HEK293T (cell line): ENCODE measurements around the gene GALK1.
"Not testable (repeated sequence)": the region's sequence is repeated elsewhere in the genome, so short reads cannot be mapped to it uniquely, and the experiment has no call there.

Source experiments
- CTCF ChIA-PET: fragments of 350-600 bp; formaldehyde crosslinking; extraction: SDS; loops from one replicate; lab custom pipeline; 2021; ENCODE audit warnings: antibody characterized with exemption, inconsistent platforms; lab: Yijun Ruan, JAX
- POLR2A ChIA-PET: fragments of 350-600 bp; formaldehyde crosslinking; extraction: SDS; loops from one replicate; lab custom pipeline; 2020; ENCODE audit warnings: antibody characterized with exemption, inconsistent platforms; lab: Yijun Ruan, JAX
- DNase-seq: peaks from one replicate; pipeline ENCODE4 v3.0.0; 2012; ENCODE audit warnings: mixed read lengths; ENCODE audit errors: extremely low spot score
- ARNT ChIP-seq: fragments of 450-650 bp; IDR thresholded peaks from 2 replicates; pipeline ENCODE4 v1.6.1; 2017; ENCODE audit warnings: mild to moderate bottlenecking
- BHLHE40 ChIP-seq: fragments of 450-650 bp; IDR thresholded peaks from 2 replicates; pipeline ENCODE4 v1.6.1; 2016; ENCODE audit warnings: mild to moderate bottlenecking, moderate library complexity, borderline replicate concordance
- CTBP1 ChIP-seq: fragments of 450-650 bp; IDR thresholded peaks from 2 replicates; pipeline ENCODE4 v1.6.1; 2016; ENCODE audit warnings: borderline replicate concordance
- ELF4 ChIP-seq: fragments of 450-650 bp; IDR thresholded peaks from 2 replicates; pipeline ENCODE4 v1.6.1; 2017; ENCODE audit warnings: antibody characterized with exemption
- FOXA1 ChIP-seq: fragments of 450-650 bp; IDR thresholded peaks from 2 replicates; pipeline ENCODE4 v1.6.1; 2016; ENCODE audit warnings: mild to moderate bottlenecking
- FOXK2 ChIP-seq: fragments of 450-650 bp; IDR thresholded peaks from 2 replicates; pipeline ENCODE4 v1.6.1; 2016; ENCODE audit warnings: mild to moderate bottlenecking
- FOXM1 ChIP-seq: fragments of 450-650 bp; IDR thresholded peaks from 2 replicates; pipeline ENCODE4 v1.6.1; 2017; ENCODE audit warnings: mild to moderate bottlenecking, borderline replicate concordance
- HDGF ChIP-seq: fragments of 450-650 bp; IDR thresholded peaks from 2 replicates; pipeline ENCODE4 v1.6.1; 2017; ENCODE audit warnings: antibody characterized with exemption, borderline replicate concordance
- L3MBTL2 ChIP-seq: fragments of 450-650 bp; conservative IDR thresholded peaks from 2 replicates; pipeline ENCODE4 v1.6.1; 2016; ENCODE audit warnings: mild to moderate bottlenecking
- LEF1 ChIP-seq: fragments of 450-650 bp; IDR thresholded peaks from 2 replicates; pipeline ENCODE4 v1.6.1; 2017; ENCODE audit warnings: mild to moderate bottlenecking, borderline replicate concordance
- NFRKB ChIP-seq: fragments of 450-650 bp; IDR thresholded peaks from 2 replicates; pipeline ENCODE4 v1.6.1; 2016; ENCODE audit warnings: mild to moderate bottlenecking, moderate library complexity
- PKNOX1 ChIP-seq: fragments of 450-650 bp; IDR thresholded peaks from 2 replicates; pipeline ENCODE4 v1.6.1; 2016
- SP1 ChIP-seq: fragments of 450-650 bp; IDR thresholded peaks from 2 replicates; pipeline ENCODE4 v1.6.1; 2017
- SUZ12 ChIP-seq: fragments of 450-650 bp; IDR thresholded peaks from 2 replicates; pipeline ENCODE4 v1.6.1; 2016; ENCODE audit warnings: mild to moderate bottlenecking
- TARDBP ChIP-seq: fragments of 450-650 bp; IDR thresholded peaks from 2 replicates; pipeline ENCODE4 v1.6.1; 2016
- ZNF384 ChIP-seq: fragments of 450-650 bp; IDR thresholded peaks from 2 replicates; pipeline ENCODE4 v1.6.1; 2016

The GALK1 gene

DNA sequence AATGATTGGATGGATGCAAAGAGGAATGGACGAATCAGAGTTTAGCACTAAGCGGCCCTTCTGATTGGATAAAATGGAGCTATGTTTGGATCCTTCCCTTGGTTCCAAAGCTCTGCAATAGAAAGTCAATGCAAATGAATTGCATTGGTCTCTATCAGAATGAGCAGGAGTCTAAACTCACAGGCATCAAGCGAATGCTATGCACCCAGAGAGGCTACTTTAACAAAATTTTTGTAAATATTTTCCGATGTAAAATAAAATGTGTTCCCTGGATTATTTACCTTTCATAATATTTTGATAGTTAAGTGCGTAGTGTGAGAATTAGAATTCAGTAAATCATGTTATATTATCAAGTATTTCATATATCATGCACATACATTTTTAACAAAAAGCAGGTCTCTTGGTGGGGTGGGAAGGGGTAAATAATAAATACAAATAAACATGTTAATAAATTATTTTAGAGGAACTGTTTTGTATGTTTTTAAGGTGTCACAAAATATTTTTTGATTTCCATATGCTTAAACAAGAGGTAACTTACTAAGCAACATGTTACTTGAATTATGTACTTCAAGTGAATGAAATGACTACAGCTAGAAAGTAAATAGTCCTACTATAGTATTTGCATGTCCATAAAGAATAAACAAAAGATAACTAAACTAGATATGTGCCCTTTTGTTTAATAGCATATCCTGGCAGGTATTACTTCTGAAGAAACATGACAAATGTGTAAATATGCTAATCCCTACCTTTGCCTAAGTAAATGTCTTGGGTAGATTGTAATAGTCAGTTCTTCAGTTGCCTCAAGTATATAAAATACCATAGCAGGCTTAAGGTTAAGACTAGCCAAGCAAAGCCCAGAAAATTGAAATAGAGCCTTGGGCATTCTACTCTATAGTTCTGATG is 15.2 kb upstream of the GALK1 start:
- DNase-seq, result no peak
- ChIA-PET CTCF (interaction anchor here (0.6 to 1.9 kb wide), 4 partner anchors 15 to 125 kb away, joined by 3 to 7 read pairs (median 4); partner anchors contain the start of gene GALK1), POLR2A (interaction anchor here (0.5 to 8.1 kb wide), 93 partner anchors 10 to 769 kb away, joined by 3 to 206 read pairs (median 4); partner anchors contain the start of genes FOXJ1, GALK1, MIF4GD and NUP85)
- no peak for TF ChIP-seq NFRKB
- TF ChIP-seq TARDBP, result no peak
- TF ChIP-seq BHLHE40, result no peak
- no peak for TF ChIP-seq FOXM1
- TF ChIP-seq FOXK2, result no peak
- TF ChIP-seq HDGF, result no peak
- TF ChIP-seq ELF4, result no peak
- no peak for TF ChIP-seq L3MBTL2

DNA sequence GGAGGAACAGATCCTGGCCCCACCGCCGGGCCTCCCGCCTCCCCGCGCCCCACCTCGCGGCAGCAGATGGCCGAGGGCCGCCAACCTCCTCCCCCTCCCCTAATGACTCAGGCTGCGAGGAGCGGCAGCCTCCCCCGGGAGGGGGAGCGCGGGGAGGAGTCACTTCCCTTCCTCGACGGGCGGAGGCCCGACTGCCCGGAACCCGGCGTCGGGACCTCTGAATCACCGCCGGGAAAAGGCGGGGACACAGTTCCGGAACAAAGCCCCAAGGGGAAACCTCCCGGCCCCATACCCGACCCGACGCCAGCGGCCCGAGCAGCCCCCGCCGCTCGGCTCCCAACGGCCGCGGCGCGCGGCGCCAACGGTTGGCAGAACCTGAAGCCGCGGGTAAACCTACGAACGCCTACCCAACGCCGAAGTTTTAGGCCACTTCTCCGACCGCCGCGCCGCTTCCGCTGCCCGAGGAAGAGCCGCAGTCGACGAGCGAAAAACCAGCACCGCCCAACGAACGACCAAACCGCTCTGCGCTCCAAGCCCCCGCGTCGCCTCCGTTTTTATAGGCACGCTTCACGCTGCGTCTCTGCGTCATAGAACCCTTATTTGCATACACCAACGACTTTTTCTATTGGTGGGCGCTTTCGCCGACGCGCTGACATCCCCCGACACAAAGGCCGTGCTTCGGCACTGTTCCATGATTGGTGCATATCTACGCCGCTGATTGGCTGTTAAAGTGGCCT is 14.4 kb upstream of the GALK1 start:
- POLR2A ChIA-PET, result interaction anchor here (0.6 to 8.1 kb wide), 86 partner anchors 9 to 768 kb away, joined by 3 to 206 read pairs (median 4); partner anchors contain the start of genes FOXJ1, GALK1, MIF4GD and NUP85
- CTCF ChIA-PET, result interaction anchor here (0.5 to 1.9 kb wide), 5 partner anchors 8 to 126 kb away, joined by 3 to 7 read pairs (median 4); partner anchors contain the start of gene GALK1
- DNase-seq, result peak; percentile 95
- TF ChIP-seq CTBP1, result peak; percentile 66; the same call in 1 of the 2 replicates
- no peak for TF ChIP-seq L3MBTL2
- no peak for TF ChIP-seq ARNT
- peak; percentile 69; the same call in 1 of the 2 replicates for TF ChIP-seq LEF1
- TF ChIP-seq ELF4, result peak; percentile 99
- peak; percentile 84 for TF ChIP-seq PKNOX1
- no peak for TF ChIP-seq NFRKB
- TF ChIP-seq FOXM1, result peak; percentile 51; the same call in 1 of the 2 replicates
- no peak for TF ChIP-seq SUZ12
- no peak for TF ChIP-seq TARDBP

DNA sequence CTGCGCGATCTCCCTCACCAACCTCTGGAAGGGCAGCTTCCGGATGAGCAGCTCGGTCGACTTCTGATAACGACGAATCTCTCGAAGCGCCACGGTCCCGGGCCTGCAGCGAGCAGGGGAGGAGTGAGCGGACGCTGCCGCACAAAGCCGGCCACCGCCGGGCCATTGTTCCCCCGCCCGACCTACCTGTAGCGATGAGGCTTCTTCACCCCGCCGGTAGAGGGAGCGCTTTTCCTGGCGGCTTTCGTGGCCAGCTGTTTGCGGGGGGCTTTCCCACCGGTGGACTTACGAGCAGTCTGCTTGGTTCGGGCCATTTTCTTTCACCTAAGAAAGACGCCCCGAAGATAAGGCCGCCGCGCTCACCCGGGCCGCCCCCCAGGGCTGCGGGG is 13.9 kb upstream of the GALK1 start:
- ChIA-PET CTCF (interaction anchor here (0.5 kb wide), 1 partner anchor 9 kb away, joined by 4 read pairs; no protein-coding TSS in a partner anchor), POLR2A (interaction anchor here (1.0 to 8.1 kb wide), 8 partner anchors 9 to 51 kb away, joined by 3 to 206 read pairs (median 20); partner anchors contain the start of gene GALK1)
- peak; percentile 60 for DNase-seq
- peak; percentile 43; the same call in 1 of the 2 replicates for TF ChIP-seq FOXM1
- no peak for TF ChIP-seq LEF1

DNA sequence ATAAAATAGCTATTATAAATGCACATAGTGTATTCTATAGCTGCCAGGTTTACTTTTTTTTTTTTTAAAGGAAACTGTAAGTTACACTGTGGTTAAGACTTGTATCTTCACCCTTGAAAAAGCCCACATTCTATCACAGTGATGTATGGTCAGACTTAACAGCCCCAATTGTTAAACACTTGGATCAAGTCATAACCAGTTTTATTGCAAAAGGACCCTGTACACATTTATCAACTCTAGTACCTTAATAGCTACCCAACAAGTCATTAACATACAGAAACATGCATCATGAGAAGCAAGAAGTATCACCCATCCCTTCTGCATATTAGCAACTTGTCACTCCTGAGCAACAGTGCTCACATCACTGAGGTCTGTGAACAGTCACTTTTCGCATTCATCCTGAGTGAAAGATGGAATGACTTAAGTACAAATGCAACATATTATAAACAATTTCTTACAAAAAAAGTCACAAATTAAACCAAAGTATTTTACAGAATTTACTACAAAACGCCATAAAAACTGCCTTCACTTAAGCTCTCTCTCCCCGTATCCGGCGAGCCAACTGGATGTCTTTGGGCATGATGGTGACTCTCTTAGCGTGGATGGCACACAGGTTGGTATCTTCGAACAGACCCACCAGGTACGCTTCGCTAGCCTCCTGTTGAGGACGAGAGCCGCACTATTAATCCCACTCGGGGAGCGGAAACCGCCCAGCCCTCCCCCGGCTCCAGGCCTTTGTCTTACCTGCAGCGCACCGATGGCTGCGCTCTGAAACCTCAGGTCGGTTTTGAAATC is 13.3 kb upstream of the GALK1 start:
- ChIA-PET POLR2A (interaction anchor here (1.0 to 8.1 kb wide), 7 partner anchors 8 to 52 kb away, joined by 3 to 206 read pairs (median 19); partner anchors contain the start of gene GALK1), CTCF (interaction anchor here (1.5 kb wide), 1 partner anchor 49 kb away, joined by 4 read pairs; no protein-coding TSS in a partner anchor)
- DNase-seq, result not testable (repeated sequence)

GRCh38 chr17:75777296-75777922 is 12.4 kb upstream of the GALK1 start:
- POLR2A ChIA-PET, result interaction anchor here (0.9 to 8.1 kb wide), 11 partner anchors 8 to 156 kb away, joined by 3 to 206 read pairs (median 4); partner anchors contain the start of genes GALK1 and UNK
- no peak for DNase-seq

More at GRCh38 chr17:75777296-75777922, 12.4 kb upstream of the GALK1 start:
- CTCF ChIA-PET, result interaction anchor here (1.0 to 2.0 kb wide), 3 partner anchors 27 to 50 kb away, joined by 3 to 7 read pairs (median 4); no protein-coding TSS in a partner anchor
- TF ChIP-seq L3MBTL2 (no peak), ZNF384 (no peak), SP1 (no peak), ELF4 (no peak), ARNT (no peak), SUZ12 (no peak), TARDBP (no peak), FOXM1 (no peak), FOXA1 (no peak), BHLHE40 (no peak), PKNOX1 (no peak), LEF1 (no peak), CTBP1 (no peak), NFRKB (no peak), FOXK2 (no peak), HDGF (no peak)
